Right kidney (tissue), 9 donors: ENCODE data around the gene DHX35.

Source experiments
- DNase-seq: peaks from one replicate; pipeline ENCODE4 v3.0.0-alpha.2; 2016
- long read RNA-seq, 8 donors: transcript quantifications; one replicate each; lab custom pipeline, GENCODE V29; 2026

The DHX35 gene
- long read RNA-seq, donor 1 = 0 reads
- long read RNA-seq, donor 2, partial matches to known transcripts = 0 of 3 reads
- long read RNA-seq, donor 2, other reads (novel, unspliced or antisense) = 0 of 3 reads
- long read RNA-seq, donor 3 = 0 reads
- long read RNA-seq, donor 4 = 0 reads
- long read RNA-seq, donor 5, partial matches to known transcripts = 0 of 1 reads
- long read RNA-seq, donor 5, other reads (novel, unspliced or antisense) = 0 of 1 reads
- long read RNA-seq, donor 6 = 0 reads
- long read RNA-seq, donor 7, partial matches to known transcripts = 5 of 6 reads
- long read RNA-seq, donor 7, other reads (novel, unspliced or antisense) = 0 of 6 reads
- long read RNA-seq, donor 8, partial matches to known transcripts = 0 of 2 reads
- long read RNA-seq, donor 8, other reads (novel, unspliced or antisense) = 0 of 2 reads

DNA sequence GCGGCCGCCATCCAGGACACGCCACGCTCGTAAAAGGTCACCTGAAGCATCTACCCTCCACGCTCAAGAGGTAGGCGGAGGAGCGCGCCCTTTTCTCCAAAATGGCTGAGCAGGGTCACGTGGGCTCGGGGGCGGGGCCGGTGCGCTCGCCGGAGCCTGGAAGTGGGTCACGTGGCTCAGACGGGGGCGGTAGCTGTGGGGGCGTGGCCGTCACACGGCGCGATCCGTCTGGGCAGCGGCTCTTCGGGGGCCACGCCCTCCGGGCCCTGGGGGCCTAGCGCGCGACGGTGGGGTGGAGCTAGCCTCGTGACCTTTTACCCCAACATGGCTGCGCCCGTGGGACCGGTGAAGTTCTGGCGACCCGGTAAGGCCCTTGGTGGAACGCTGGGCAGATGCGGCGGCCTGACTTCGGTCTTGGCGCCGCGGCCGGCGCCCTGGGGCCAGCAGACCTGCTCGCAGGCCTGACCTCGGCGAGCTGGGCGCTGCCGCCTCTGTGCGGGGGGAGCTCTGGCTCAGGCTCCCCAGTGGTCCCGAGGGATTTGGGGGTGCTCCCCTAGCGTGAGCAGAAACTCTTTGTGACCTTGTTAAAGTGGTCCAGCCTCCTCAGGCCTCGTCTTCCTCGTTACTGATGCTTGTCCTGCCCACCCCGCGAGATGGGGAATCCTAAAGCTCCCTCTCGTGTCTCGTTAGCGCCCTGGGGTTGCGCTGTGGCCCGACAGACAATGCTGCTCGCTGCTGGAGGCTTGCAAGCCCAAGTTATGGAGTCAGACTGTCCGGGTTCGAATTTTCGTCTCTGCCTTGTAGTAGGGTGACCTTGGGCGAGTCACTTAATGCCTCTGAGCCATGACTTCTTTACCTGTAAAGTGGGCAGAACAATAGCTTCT, at the start of gene DHX35:
TSS of gene DHX35 (plus strand) at position 301 of the 884 bp plus-strand sequence. CDS start at position 325, 24 bp downstream.
- peak; percentile 94 for DNase-seq

- DNase-seq = no peak
These were observed 46.8 kb upstream of the DHX35 start for GRCh38 chr20:38915355-38915754.

DNA sequence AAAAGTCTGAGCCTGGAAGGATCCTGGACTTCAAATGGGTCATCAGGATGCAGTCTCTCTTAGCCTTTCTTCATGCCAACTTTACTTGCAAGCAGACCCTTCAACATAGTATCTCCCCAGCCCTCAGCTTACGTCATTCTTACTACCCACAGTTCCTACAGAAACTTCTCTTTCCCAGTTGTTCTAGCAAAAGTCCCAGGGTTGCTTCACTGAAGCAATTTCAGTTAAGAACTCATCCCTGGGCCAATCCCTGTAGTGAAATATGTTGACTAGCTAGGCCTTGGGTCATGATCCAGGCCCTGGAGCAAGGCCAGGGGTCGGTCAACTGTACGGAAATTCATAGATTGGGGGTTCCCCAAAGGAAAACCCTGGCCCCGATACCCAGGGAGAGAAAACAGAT, 44.5 kb upstream of the DHX35 start:
- DNase-seq = no peak

DNA sequence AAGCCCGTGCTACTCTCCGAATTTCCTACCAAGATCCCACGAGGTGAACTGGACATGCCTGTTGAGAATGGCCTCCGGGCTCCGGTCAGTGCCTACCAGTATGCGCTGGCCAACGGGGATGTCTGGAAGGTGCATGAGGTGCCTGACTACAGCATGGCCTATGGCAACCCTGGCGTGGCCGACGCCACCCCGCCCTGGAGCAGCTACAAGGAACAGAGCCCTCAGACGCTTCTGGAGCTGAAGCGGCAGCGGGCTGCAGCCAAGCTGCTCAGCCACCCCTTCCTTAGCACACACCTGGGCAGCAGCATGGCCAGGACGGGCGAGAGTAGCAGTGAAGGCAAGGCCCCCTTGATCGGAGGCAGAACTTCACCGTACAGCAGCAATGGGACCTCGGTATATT, 44.0 kb upstream of the DHX35 start:
- DNase-seq = no peak

DNA sequence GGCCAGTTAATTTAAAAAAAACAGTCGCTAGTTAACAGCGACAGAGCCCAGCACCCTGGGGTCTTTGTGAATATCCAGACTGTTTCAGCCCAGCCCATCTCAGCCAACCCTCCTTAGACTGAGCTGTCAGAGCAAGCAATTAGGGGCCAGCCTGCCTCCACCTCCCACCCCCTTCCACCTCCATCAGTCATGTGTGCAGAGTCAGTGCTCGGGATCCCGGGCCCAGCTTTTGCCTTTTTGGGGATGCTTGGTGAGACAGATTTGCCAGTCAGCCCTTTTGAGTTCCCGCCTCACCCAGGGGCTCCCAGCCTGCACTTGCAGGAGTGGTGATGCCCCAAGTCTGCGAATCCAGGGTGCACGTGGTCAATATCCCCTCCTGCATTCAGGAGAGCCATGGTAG, 42.5 kb upstream of the DHX35 start:
- no peak for DNase-seq

GRCh38 chr20:38920411-38920810, 41.7 kb upstream of the DHX35 start:
- DNase-seq = no peak

GRCh38 chr20:38920851-38921250, 41.3 kb upstream of the DHX35 start:
- no peak for DNase-seq

GRCh38 chr20:38924718-38925117, 37.4 kb upstream of the DHX35 start:
- no peak for DNase-seq

- peak; percentile 92 for DNase-seq
These were observed 35.8 kb upstream of the DHX35 start, which contains the start of gene FAM83D for GRCh38 chr20:38926142-38926933. TSS of gene FAM83D (plus strand) at chr20:38926417. CDS start at chr20:38926443, 26 bp downstream.

- DNase-seq = no peak
These were observed 35.1 kb upstream of the DHX35 start for GRCh38 chr20:38926934-38927616.

DNA sequence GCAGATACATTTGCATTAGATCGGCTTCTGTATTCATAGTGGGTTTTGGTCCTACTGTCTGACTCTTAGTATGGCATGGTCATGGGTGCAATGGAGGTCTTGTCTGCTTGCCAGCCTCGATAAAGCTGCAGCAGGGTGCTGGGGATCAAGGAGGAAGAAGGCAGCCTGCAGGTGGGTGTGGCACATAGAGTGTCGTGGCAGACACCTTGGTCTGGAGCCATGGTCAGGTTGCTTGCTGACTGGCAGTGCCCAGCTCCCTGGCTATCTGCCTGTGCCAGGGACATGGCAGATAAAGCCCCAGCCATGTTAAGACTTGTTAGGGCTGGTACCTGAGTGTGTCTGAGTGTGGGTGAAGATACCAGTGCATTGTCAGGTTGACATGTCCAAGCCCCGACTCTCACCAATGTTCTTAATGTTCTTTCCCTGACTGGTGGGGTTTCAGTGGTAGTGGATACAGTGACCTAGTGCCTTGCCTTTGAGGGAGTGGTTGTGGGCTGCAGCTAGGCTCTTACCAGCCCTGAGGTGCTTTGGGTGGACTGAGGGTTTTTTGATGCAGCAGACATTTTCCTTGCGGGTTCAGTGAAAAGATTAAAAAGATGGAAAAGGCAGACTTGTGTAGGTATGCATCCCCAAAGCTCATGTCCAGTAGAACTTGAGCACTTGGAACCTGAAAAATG, 34.1 kb upstream of the DHX35 start:
- DNase-seq = no peak

- DNase-seq = no peak
These were observed 31.9 kb upstream of the DHX35 start for GRCh38 chr20:38930242-38930569.

GRCh38 chr20:38931984-38932383, 30.2 kb upstream of the DHX35 start:
- DNase-seq = no peak

- no peak for DNase-seq
These were observed 29.6 kb upstream of the DHX35 start for GRCh38 chr20:38932457-38933120.

DNA sequence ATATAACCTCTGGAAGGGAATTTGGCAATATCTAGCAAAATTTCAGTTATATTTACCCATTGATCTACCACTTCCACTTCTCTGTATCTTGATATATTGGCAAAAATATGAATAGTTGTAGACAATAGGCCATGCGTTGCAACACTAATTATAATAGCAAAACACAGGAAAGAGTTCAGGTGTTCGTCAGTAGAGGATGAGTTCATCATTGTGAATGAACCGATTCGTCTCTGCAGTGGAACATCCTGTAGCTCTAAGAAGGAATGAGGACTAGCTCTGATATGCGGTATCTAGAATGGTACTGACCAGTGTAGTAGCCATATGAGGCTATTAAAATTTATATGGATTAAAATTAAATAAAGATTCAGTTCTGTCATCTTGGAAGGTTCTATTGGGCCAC, 27.6 kb upstream of the DHX35 start:
- no peak for DNase-seq

- DNase-seq = no peak
These were observed 26.9 kb upstream of the DHX35 start for GRCh38 chr20:38935285-38935684.

- no peak for DNase-seq
These were observed 26.2 kb upstream of the DHX35 start for GRCh38 chr20:38935967-38936407.

DNA sequence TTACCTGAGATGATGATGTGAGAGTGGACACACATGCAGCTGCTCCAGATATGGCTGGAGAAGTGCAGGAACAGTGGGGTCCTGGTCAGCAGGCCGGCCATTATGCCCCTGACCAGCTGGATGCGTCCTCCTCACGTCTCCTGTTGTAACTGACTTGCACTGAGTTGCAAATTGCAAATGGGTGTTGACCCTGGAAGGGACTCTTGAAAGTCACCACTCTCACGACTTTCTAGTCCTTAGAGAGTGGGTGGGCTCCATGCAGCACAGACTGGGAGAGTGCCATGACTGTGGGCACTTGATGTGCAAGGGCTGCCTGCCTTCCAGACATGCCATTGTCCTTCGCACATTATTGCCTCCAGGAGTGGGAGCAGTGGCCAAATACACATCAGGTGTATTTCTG, 25.1 kb upstream of the DHX35 start:
- DNase-seq = no peak

DNA sequence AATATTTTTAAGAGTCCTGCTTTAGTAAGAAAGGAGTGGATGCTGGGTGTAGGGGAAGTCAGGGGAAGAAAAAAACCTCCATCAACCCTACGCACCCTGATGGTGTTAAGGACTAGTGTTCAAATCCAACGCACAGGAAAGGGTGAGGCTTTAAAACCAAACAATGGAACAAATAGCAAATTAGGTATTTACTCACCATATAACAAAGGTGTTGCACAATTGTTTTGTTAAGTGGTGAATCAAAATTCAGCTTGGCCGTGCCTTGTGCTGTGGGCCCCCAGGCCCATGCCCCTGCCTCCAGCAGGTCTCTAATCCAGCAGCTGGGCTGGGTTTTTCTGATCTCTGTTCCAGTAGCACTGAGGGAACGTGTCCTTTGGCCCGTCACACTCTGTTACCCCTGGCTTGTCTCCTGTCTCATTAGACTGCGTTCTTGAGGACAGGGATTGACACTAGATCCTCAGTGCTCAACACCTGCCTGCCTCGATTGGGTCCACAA, 24.1 kb upstream of the DHX35 start:
- DNase-seq = no peak

GRCh38 chr20:38939686-38940085, 22.5 kb upstream of the DHX35 start:
- no peak for DNase-seq

DNA sequence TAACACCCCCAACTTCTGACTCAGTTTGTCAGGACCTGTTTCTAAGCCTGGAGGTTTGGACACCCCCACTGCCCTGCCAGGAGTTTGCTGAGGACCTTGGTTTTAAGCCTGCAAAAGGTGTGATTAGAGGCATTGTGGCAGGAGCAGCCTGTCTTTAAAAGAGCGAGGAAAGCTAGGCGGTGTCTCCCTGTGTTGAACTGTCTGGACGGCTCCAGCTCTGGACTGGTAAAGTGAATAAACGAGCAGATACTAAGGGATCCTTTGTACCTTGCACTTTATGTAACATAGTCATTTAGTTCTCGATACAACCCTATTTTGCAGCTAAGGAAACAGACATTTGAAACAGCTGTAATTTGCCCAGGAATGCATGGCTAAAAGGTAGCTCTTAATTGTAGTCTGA, 21.5 kb upstream of the DHX35 start:
- DNase-seq = no peak
